ENCODE measurements around the gene GPATCH8.

GPATCH8 gene

DNA sequence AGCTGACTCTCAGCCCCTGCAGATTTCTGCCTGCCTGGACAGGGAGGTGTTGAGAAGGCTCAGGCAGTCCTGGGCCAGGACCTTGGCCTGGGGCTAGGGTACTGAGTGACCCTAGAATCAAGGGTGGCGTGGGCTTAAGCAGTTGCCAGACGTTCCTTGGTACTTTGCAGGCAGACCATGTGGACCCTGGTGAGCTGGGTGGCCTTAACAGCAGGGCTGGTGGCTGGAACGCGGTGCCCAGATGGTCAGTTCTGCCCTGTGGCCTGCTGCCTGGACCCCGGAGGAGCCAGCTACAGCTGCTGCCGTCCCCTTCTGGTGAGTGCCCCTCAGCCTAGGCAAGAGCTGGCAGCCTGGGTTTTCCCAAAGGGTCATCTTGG, 154.2 kb downstream of the GPATCH8 start:
- H3K4me3 ChIP-seq (ENCODE audit: low read depth, low read length) = no peak overlapping the region
- no peak for DNase-seq (ENCODE audit: low read depth)
- TF ChIP-seq, protein P1, sequence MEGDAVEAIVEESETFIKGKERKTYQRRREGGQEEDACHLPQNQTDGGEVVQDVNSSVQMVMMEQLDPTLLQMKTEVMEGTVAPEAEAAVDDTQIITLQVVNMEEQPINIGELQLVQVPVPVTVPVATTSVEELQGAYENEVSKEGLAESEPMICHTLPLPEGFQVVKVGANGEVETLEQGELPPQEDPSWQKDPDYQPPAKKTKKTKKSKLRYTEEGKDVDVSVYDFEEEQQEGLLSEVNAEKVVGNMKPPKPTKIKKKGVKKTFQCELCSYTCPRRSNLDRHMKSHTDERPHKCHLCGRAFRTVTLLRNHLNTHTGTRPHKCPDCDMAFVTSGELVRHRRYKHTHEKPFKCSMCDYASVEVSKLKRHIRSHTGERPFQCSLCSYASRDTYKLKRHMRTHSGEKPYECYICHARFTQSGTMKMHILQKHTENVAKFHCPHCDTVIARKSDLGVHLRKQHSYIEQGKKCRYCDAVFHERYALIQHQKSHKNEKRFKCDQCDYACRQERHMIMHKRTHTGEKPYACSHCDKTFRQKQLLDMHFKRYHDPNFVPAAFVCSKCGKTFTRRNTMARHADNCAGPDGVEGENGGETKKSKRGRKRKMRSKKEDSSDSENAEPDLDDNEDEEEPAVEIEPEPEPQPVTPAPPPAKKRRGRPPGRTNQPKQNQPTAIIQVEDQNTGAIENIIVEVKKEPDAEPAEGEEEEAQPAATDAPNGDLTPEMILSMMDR (conservative IDR thresholded peaks at IDR 0.05; ENCODE audit: low read depth, low read length) = no peak

DNA sequence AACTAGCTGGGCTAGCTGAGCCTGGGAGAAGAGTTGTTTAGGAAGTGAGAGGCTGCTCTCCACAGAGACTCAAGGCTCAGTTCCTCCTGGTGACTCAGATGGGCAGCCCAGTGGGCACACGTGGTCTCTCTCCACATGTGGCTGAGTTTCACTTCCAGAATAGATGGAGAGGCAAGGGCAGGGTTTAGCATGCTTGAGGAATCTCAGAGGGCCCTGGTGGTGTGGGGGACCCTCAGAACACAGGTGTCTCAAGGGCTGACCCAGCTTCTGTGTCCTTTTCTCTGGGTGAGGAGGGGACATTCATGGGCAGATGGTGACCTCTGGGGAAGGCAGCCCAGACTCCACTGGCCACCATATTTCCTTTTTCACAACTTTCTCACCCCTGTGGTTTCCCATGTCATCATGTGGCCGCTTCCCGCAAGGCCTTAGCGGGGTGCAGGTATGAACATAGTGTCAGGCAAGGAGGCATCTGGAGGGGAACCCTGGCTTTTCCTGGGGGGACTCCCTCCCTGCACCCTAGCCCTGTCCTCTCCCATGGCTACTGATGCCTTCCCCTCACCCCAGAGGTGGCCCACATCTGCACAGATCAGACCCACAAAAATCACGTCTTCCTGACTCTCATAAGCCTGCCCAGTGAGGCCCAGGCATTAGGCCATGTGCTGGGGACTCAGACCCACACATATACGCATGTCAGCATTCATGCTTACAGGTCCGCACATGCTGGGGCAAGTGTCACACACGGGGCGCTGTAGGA, 154.8 kb downstream of the GPATCH8 start:
- peak; percentile 66 for DNase-seq (ENCODE audit: low read depth)
- TF ChIP-seq, protein P1 (conservative IDR thresholded peaks at IDR 0.05; ENCODE audit: low read depth, low read length) = no peak
- no peak overlapping the region for H3K4me3 ChIP-seq (ENCODE audit: low read depth, low read length)

Measured in choroid plexus epithelial cell (primary cell).